Gastrocnemius medialis (tissue), 4 donors: ENCODE results near the gene FBXL13. TPM values are rescaled to one million over a fixed set of nuclear protein-coding genes. Genes with fewer than 3 reads are reported as not detected.
"Not testable (repeated sequence)": the region's sequence is repeated elsewhere in the genome, so short reads cannot be mapped to it uniquely, and the experiment has no call there.

Source experiments
- ATAC-seq, 2 donors: fragments of 150-250 bp; one replicate each; pipeline ENCODE4 v1.9.1; 2016
- DNase-seq, 2 donors: peaks; one replicate each; pipeline ENCODE4 v3.0.0-alpha.2; 2019
- H3K27ac ChIP-seq, 4 donors: fragments of 200-600 bp; sonication (generic); 1 replicate in 1 of 4; 2 replicates in 3 of 4; pipeline ENCODE4 v1.5.1; 2016 to 2018; ENCODE audit warnings: mild to moderate bottlenecking in 2 of 4, moderate library complexity in 1 of 4
- H3K27me3 ChIP-seq, 3 donors: fragments of 200-600 bp; sonication (generic) in 2 of 3; 1 replicate in 1 of 3; 2 replicates in 2 of 3; pipeline versions ENCODE4 v1.5.1 to v1.6.0; 2016 to 2019; ENCODE audit warnings: mild to moderate bottlenecking in 1 of 3, moderate library complexity in 1 of 3
- H3K36me3 ChIP-seq, 2 donors: fragments of 200-600 bp; sonication (generic) in 1 of 2; one replicate each; pipeline ENCODE4 v1.5.1; 2017 to 2018
- H3K4me1 ChIP-seq, 2 donors: fragments of 200-600 bp; sonication (generic) in 1 of 2; one replicate each; pipeline ENCODE4 v1.5.1; 2016 to 2017; ENCODE audit warnings: mild to moderate bottlenecking in 2 of 2
- H3K4me3 ChIP-seq, 4 donors: fragments of 200-600 bp; sonication (generic) in 3 of 4; 1 replicate in 1 of 4; 2 replicates in 3 of 4; pipeline ENCODE4 v1.5.1; 2016 to 2019; ENCODE audit warnings: mild to moderate bottlenecking in 2 of 4
- H3K9me3 ChIP-seq, 3 donors: fragments of 200-600 bp; sonication (generic) in 2 of 3; 1 replicate in 1 of 3; 2 replicates in 2 of 3; pipeline ENCODE4 v1.5.1; 2016 to 2019
- CTCF ChIP-seq, 5 experiments: fragments of 450-650 bp in 3 of 5; fragments of 200-600 bp in 2 of 5; sonication (generic) in 2 of 5; IDR thresholded peaks in 4 of 5; conservative IDR thresholded peaks in 1 of 5; 1 replicate in 4 of 5; 2 replicates in 1 of 5; pipeline ENCODE4 v1.5.1; 2016 to 2019; ENCODE audit warnings: antibody characterized with exemption in 5 of 5, mild to moderate bottlenecking in 3 of 5, moderate library complexity in 3 of 5
- POLR2A ChIP-seq, 2 donors: fragments of 450-650 bp; IDR thresholded peaks; one replicate each; pipeline ENCODE4 v1.6.1; 2017; ENCODE audit warnings: antibody characterized with exemption in 2 of 2, mild to moderate bottlenecking in 2 of 2, moderate library complexity in 2 of 2
- in situ Hi-C, 4 donors: fragments of 200-750 bp; cut with MboI; loops; one replicate each; pipeline versions ENCODE4 v1.15.0 to v1.8.0; 2017; ENCODE audit warnings: low sequenced_read_pairs in 4 of 4
- intact Hi-C: fragments of 100-400 bp; cut with DNase I; formaldehyde crosslinking; loops from one replicate; pipeline ENCODE4 v1.15.1; 2023; ENCODE audit warnings: low total_unique reads
- total RNA-seq, 4 donors: library from RNA; depleted of rRNA; stranded (reverse); fragments of >200 nt; gene quantifications; one replicate each; pipeline versions ENCODE4 v1.1.0 to v1.2.3, GENCODE V29; 2016

The FBXL13 gene
- total RNA-seq, 4 donors from 2014 or later, result 0.26 TPM; not detected in 3

GRCh38 chr7:103037476-103037822, 37.1 kb downstream of the FBXL13 start:
- Histone ChIP-seq H3K27ac (no peak overlapping the region), H3K4me3 (no peak overlapping the region), H3K27me3 (no peaks in the 10 kb centered on the region), H3K9me3 (no peaks in the 10 kb centered on the region), H3K36me3 (no peaks in the 10 kb centered on the region), H3K4me1 (no peaks in the 10 kb centered on the region)
- intact Hi-C loops (no loop called here), in situ Hi-C loops (no loop called here)
- DNase-seq (no peak), ATAC-seq (no peak)
- no peak for TF ChIP-seq CTCF (IDR thresholded peaks at IDR 0.05 in 4 of 5, conservative IDR thresholded peaks at IDR 0.05 in 1 of 5)
- no peak for TF ChIP-seq POLR2A (IDR thresholded peaks at IDR 0.05)

GRCh38 chr7:103034318-103034717, 40.3 kb downstream of the FBXL13 start:
- in situ Hi-C loops, ATAC-seq, intact Hi-C loops, H3K36me3 ChIP-seq, H3K4me3 ChIP-seq, H3K9me3 ChIP-seq, H3K4me1 ChIP-seq, DNase-seq, H3K27ac ChIP-seq, H3K27me3 ChIP-seq: not testable (repeated sequence)

GRCh38 chr7:103031781-103032180, 42.8 kb downstream of the FBXL13 start:
- Histone ChIP-seq H3K36me3 (no peaks in the 10 kb centered on the region), H3K4me1 (no peaks in the 10 kb centered on the region), H3K4me3 (no peak overlapping the region), H3K27ac (no peak overlapping the region), H3K27me3 (no peaks in the 10 kb centered on the region), H3K9me3 (no peaks in the 10 kb centered on the region)
- intact Hi-C loops (no loop called here), in situ Hi-C loops (no loop called here)
- no peak for ATAC-seq
- TF ChIP-seq POLR2A (IDR thresholded peaks at IDR 0.05) (no peak), CTCF (IDR thresholded peaks at IDR 0.05 in 4 of 5, conservative IDR thresholded peaks at IDR 0.05 in 1 of 5) (no peak)
- no peak for DNase-seq

GRCh38 chr7:103031024-103031423, 43.6 kb downstream of the FBXL13 start:
- ATAC-seq, result no peak
- in situ Hi-C loops, result no loop called here
- TF ChIP-seq POLR2A (IDR thresholded peaks at IDR 0.05) (no peak), CTCF (IDR thresholded peaks at IDR 0.05 in 4 of 5, conservative IDR thresholded peaks at IDR 0.05 in 1 of 5) (no peak)

GRCh38 chr7:103025341-103025740, 49.3 kb downstream of the FBXL13 start:
- in situ Hi-C loops, result no loop called here
- ATAC-seq, result no peak
- intact Hi-C loops, result no loop called here

More at GRCh38 chr7:103031024-103031423, 43.6 kb downstream of the FBXL13 start:
- Histone ChIP-seq H3K36me3 (no peaks in the 10 kb centered on the region), H3K27me3 (no peaks in the 10 kb centered on the region), H3K9me3 (no peaks in the 10 kb centered on the region), H3K27ac (no peak overlapping the region), H3K4me1 (no peaks in the 10 kb centered on the region), H3K4me3 (no peak overlapping the region)
- intact Hi-C loops, result no loop called here
- DNase-seq, result no peak

GRCh38 chr7:103023578-103023977, 51.0 kb downstream of the FBXL13 start:
- H3K4me1 ChIP-seq, H3K27me3 ChIP-seq, H3K9me3 ChIP-seq, ATAC-seq, DNase-seq, H3K27ac ChIP-seq, in situ Hi-C loops, H3K4me3 ChIP-seq, H3K36me3 ChIP-seq, intact Hi-C loops: not testable (repeated sequence)

More at GRCh38 chr7:103025341-103025740, 49.3 kb downstream of the FBXL13 start:
- no peaks in the 10 kb centered on the region for H3K27me3 ChIP-seq
- no peak for TF ChIP-seq POLR2A (IDR thresholded peaks at IDR 0.05)
- no peak for TF ChIP-seq CTCF (IDR thresholded peaks at IDR 0.05 in 4 of 5, conservative IDR thresholded peaks at IDR 0.05 in 1 of 5)
- H3K9me3 ChIP-seq, result no peaks in the 10 kb centered on the region
- no peak for DNase-seq
- H3K4me3 ChIP-seq, result no peak overlapping the region
- no peaks in the 10 kb centered on the region for H3K4me1 ChIP-seq
- no peak overlapping the region for H3K27ac ChIP-seq
- H3K36me3 ChIP-seq, result no peaks in the 10 kb centered on the region

- H3K36me3 ChIP-seq, H3K27me3 ChIP-seq, DNase-seq, in situ Hi-C loops, intact Hi-C loops, ATAC-seq, H3K9me3 ChIP-seq, H3K27ac ChIP-seq, H3K4me1 ChIP-seq, H3K4me3 ChIP-seq: not testable (repeated sequence)
Observed at GRCh38 chr7:103021490-103021889, 53.1 kb downstream of the FBXL13 start.

GRCh38 chr7:103020876-103021275, 53.7 kb downstream of the FBXL13 start:
- H3K9me3 ChIP-seq, H3K4me1 ChIP-seq, H3K36me3 ChIP-seq, intact Hi-C loops, in situ Hi-C loops, H3K27me3 ChIP-seq, H3K27ac ChIP-seq, DNase-seq, H3K4me3 ChIP-seq, ATAC-seq: not testable (repeated sequence)
